ENCODE data around the gene ADGRB3. TPM values are rescaled to one million over a fixed set of nuclear protein-coding genes. Genes with fewer than 3 reads are reported as not detected.
"Not testable (repeated sequence)": the region's sequence is repeated elsewhere in the genome, so short reads cannot be mapped to it uniquely, and the experiment has no call there.

ADGRB3 gene
- polyA plus RNA-seq, 1 experiment: not detected

DNA sequence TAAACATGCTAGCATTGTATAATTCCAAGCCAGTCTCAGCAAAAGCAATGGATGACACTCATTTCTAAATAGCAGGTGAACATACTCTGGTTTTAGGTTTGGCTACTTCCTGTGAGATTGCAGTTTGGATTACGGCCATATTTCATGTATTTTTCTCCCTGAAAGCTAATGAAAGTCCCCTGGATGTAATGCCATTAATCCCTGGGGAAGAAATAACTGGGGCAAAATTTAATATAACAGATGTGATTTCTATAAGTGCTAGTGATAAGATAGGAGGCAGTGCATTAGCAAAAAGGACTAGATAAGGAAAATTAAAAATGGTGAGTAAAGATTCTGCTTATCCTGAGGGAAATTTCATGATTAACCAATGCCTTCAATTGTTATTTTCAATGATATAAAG is 238.2 kb downstream of the ADGRB3 start:
- ChIA-PET CTCF (no interaction called here), POLR2A (no interaction called here)
- TF ChIP-seq, protein P1, sequence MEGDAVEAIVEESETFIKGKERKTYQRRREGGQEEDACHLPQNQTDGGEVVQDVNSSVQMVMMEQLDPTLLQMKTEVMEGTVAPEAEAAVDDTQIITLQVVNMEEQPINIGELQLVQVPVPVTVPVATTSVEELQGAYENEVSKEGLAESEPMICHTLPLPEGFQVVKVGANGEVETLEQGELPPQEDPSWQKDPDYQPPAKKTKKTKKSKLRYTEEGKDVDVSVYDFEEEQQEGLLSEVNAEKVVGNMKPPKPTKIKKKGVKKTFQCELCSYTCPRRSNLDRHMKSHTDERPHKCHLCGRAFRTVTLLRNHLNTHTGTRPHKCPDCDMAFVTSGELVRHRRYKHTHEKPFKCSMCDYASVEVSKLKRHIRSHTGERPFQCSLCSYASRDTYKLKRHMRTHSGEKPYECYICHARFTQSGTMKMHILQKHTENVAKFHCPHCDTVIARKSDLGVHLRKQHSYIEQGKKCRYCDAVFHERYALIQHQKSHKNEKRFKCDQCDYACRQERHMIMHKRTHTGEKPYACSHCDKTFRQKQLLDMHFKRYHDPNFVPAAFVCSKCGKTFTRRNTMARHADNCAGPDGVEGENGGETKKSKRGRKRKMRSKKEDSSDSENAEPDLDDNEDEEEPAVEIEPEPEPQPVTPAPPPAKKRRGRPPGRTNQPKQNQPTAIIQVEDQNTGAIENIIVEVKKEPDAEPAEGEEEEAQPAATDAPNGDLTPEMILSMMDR (IDR thresholded peaks at IDR 0.05; ENCODE audit: low read depth, low read length): no peak
- H3K27ac ChIP-seq (ENCODE audit: low read depth, low read length): no peak overlapping the region
- H3K9me3 ChIP-seq (ENCODE audit: control insufficient read depth, insufficient read depth, low read length): no peaks in the 10 kb centered on the region
- DNase-seq (ENCODE audit: low read depth, low spot score): no peak
- H3K27me3 ChIP-seq (ENCODE audit: control insufficient read depth, insufficient read depth, low read length): no peaks in the 10 kb centered on the region
- H3K4me3 ChIP-seq (ENCODE audit: low read depth, low read length): no peak overlapping the region

- POLR2A ChIA-PET: no interaction called here
- Histone ChIP-seq H3K27me3 (ENCODE audit: control insufficient read depth, insufficient read depth, low read length) (no peaks in the 10 kb centered on the region), H3K9me3 (ENCODE audit: control insufficient read depth, insufficient read depth, low read length) (no peaks in the 10 kb centered on the region), H3K27ac (ENCODE audit: low read depth, low read length) (no peak overlapping the region), H3K4me3 (ENCODE audit: low read depth, low read length) (no peak overlapping the region)
- CTCF ChIA-PET: interaction anchor here (1.6 kb wide), 1 partner anchor 1233 kb away, joined by 8 read pairs; no protein-coding TSS in a partner anchor
- TF ChIP-seq, protein P1 (IDR thresholded peaks at IDR 0.05; ENCODE audit: low read depth, low read length): no peak
- no peak for DNase-seq (ENCODE audit: low read depth, low spot score)
Observed at GRCh38 chr6:68874747-68875146, 239.7 kb downstream of the ADGRB3 start.

DNA sequence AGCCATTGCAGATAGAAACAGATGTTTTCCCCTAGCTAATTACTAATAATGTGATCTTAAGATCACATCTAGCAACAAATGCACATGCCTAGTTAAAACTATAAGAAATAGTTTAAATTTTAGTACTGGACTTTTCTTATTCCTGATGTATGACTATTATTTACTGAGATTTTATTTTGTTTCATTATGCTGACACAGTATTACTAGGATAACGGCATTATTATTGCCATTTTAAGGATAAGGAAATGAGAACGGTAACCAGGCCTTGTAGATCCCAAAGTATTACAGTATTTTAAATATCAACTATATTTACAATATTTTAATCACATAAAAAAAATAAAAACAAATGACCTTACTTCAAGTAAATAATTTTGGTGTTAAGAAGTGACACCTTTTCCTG is 240.3 kb downstream of the ADGRB3 start:
- Histone ChIP-seq H3K4me3 (ENCODE audit: low read depth, low read length) (no peak overlapping the region), H3K9me3 (ENCODE audit: control insufficient read depth, insufficient read depth, low read length) (no peaks in the 10 kb centered on the region), H3K27me3 (ENCODE audit: control insufficient read depth, insufficient read depth, low read length) (no peaks in the 10 kb centered on the region), H3K27ac (ENCODE audit: low read depth, low read length) (no peak overlapping the region)
- TF ChIP-seq, protein P1 (IDR thresholded peaks at IDR 0.05; ENCODE audit: low read depth, low read length): no peak
- DNase-seq (ENCODE audit: low read depth, low spot score): no peak
- ChIA-PET POLR2A (no interaction called here), CTCF (interaction anchor here (1.6 kb wide), 1 partner anchor 1233 kb away, joined by 8 read pairs; no protein-coding TSS in a partner anchor)

GRCh38 chr6:68876792-68877493 is 241.9 kb downstream of the ADGRB3 start:
- CTCF ChIA-PET: interaction anchor here (0.6 kb wide), 1 partner anchor 1231 kb away, joined by 3 read pairs; no protein-coding TSS in a partner anchor
- H3K27ac ChIP-seq (ENCODE audit: low read depth, low read length): no peak overlapping the region
- no peak overlapping the region for H3K4me3 ChIP-seq (ENCODE audit: low read depth, low read length)
- no peaks in the 10 kb centered on the region for H3K27me3 ChIP-seq (ENCODE audit: control insufficient read depth, insufficient read depth, low read length)
- no peaks in the 10 kb centered on the region for H3K9me3 ChIP-seq (ENCODE audit: control insufficient read depth, insufficient read depth, low read length)
- TF ChIP-seq, protein P1 (IDR thresholded peaks at IDR 0.05; ENCODE audit: low read depth, low read length): peak; percentile 42
- no peak for DNase-seq (ENCODE audit: low read depth, low spot score)
- POLR2A ChIA-PET: no interaction called here

DNA sequence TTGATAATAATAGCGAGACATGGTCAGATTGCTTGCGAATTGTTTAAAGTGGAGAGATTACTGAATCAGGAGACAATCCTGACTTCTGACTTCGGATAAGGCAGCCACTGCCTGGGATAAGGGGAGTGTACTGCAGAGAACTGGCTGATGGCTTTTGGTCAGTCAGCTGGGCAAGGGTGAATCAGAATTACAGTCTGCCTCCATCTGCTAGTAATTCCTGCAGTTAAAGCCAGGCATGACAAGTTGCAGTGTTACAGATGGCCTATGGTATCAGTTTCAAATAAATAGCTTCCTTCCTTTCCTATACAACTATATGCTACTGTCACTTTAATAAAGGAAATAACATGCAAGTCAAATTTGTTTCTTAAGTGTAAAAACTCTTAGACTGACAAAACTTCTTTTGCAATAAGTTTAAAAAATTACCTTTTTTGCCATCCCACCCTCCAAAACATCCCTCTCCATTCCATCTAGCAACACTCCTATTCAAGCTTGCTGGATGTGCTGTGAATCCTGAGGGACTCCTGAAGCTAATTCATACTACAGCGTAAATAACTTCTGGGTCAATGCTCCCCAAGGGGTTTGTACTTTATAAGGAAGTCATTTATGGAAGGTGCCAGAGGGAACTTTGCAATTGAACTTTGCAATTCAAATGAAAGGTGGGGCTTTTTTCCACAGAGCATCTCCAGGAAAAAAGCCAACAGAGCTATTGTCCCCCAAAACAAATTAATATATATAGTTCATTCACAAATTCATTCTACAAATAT is 245.2 kb downstream of the ADGRB3 start:
- CTCF ChIA-PET: interaction anchor here (1.0 kb wide), 1 partner anchor 1228 kb away, joined by 4 read pairs; no protein-coding TSS in a partner anchor
- H3K27ac ChIP-seq (ENCODE audit: low read depth, low read length): no peak overlapping the region
- TF ChIP-seq, protein P1 (IDR thresholded peaks at IDR 0.05; ENCODE audit: low read depth, low read length): no peak
- no peak overlapping the region for H3K4me3 ChIP-seq (ENCODE audit: low read depth, low read length)
- no peaks in the 10 kb centered on the region for H3K9me3 ChIP-seq (ENCODE audit: control insufficient read depth, insufficient read depth, low read length)
- DNase-seq (ENCODE audit: low read depth, low spot score): no peak
- no peaks in the 10 kb centered on the region for H3K27me3 ChIP-seq (ENCODE audit: control insufficient read depth, insufficient read depth, low read length)
- POLR2A ChIA-PET: no interaction called here

DNA sequence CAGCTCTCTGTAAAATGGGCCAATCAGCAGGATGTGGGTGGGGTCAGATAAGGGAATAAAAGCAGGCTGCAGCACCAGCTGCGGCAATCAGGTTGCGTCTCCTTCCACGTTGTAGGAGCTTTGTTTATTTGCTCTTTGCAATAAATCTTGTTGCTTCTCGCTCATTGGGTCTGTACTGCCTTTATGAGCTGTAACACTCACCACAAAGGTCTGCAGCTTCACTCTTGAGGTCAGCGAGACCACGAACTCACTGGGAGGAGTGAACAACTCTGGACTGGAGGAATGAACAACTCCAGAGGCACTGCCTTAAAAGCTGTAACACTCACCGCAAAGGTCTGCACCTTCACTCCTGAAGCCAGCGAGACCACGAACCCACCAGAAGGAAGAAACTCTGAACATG is 248.2 kb downstream of the ADGRB3 start:
- DNase-seq (ENCODE audit: low read depth, low spot score); H3K9me3 ChIP-seq (ENCODE audit: control insufficient read depth, insufficient read depth, low read length); H3K27ac ChIP-seq (ENCODE audit: low read depth, low read length); H3K27me3 ChIP-seq (ENCODE audit: control insufficient read depth, insufficient read depth, low read length); H3K4me3 ChIP-seq (ENCODE audit: low read depth, low read length); CTCF ChIA-PET; POLR2A ChIA-PET: not testable (repeated sequence)
